HG03139 (cell line): Measurements from ENCODE around the gene SDC4.

Source experiments
- ATAC-seq: cut with Tn5 transposase; IDR thresholded peaks from one replicate; pipeline ENCODE4 v1.9.1; 2021; ENCODE audit not compliant: unreplicated experiment

SDC4 gene

GRCh38 chr20:45347936-45348778 is at the start of gene SDC4:
SDC4 (minus strand) TSS chr20:45348424; CDS start chr20:45348384, 40 bp downstream.
- ATAC-seq, result no peak

DNA sequence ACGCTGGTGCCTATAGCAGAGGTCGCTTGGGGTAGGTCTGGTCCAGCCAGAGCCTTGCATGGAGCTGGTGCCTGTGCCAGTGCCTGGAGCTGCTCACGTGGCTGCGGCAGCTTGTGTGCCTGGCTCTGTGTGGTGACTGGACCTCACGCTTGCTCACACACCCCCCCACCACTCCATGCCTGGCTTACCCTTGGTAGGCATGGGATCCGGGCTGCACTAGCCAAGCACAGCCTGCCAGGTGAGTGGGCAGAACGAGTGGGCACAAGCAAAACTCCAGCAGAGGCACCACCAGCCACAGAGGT is 46.8 kb upstream of the SDC4 start:
- no peak for ATAC-seq

- no peak for ATAC-seq
Observed at GRCh38 chr20:45394221-45395113, 46.2 kb upstream of the SDC4 start.

- ATAC-seq, result no peak
Observed at GRCh38 chr20:45392733-45393132, 44.5 kb upstream of the SDC4 start.

GRCh38 chr20:45391559-45391958 is 43.3 kb upstream of the SDC4 start:
- no peak for ATAC-seq

DNA sequence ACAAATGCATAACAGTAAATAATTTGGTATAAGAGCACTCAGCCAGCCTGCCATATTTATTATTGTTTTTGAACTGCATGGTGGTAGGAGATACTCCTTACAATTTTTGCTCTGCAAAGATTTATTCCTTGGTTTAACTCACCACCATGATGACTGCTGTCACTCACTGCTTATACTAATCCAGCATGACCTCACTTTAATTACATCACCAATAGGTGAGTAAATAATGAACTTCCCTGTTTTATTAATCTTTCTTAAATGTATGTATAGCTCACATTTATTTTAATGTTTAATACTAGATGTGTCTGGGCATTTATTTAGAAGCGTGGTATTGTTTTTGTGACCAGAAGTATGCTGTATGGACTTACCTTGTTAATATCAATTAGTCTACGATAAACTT is 42.7 kb upstream of the SDC4 start:
- ATAC-seq, result no peak

DNA sequence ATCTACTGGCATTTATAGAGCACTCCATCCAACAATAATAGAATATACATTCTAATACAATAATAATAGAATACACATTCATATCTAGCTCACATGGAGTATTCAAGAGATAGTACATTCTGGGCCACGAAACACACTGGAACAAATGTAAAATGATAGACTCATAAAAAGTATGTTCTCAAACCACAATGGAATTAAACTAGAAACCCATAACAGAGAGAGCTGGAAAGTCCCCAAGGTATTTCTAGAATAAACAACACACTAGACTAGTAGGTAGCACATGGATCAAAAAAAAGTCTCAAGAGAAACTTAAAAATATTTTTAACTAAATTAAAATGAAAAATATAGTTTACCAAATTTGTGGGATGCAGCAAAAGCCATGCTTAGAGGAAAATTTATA is 39.0 kb upstream of the SDC4 start:
- ATAC-seq, result no peak

DNA sequence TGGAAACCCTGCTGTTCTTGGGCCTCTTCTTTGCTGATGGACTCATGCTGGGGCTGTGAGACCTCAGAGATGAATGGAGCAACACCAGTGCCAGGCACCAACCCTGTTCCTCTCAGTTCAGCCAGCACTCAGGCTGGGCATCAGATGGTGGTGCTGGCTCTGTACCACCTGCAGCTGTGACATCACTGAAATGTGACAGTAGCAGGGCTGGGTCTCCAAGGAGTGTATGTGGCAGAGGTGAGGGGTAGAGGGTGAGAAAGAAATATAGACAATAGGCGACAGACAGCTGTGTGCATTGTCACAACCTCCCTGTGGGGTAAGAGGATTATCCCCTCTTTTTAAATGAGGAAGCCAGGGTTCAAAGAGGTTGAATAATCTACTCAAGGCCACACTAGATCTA is 30.0 kb upstream of the SDC4 start, which contains the start of gene TP53TG5:
TP53TG5 (minus strand) TSS at position 135 of the 400 bp plus-strand sequence; CDS start at position 46, 89 bp downstream.
- ATAC-seq, result no peak

- ATAC-seq, result no peak
Observed at GRCh38 chr20:45377269-45377668, 29.0 kb upstream of the SDC4 start.

DNA sequence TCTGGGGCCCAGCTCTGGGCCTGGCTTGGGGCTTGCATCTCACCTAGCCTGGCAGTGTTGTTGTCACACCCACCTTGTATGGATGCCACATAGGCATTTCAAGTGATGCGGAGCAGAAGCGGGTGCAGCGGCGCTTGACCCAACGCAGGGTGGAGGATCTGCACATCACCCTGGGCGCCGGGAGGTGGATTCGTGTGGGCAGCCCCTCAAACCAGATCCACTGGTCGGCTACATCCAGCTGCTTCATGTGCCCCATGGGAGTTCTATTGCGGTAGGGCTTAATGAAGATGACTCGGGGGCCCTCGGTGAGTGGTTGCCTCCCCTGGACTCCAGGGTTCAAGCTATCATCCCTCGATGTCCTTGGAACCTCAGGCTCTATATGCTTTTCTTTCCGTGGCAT is 26.7 kb upstream of the SDC4 start:
- ATAC-seq, result no peak

DNA sequence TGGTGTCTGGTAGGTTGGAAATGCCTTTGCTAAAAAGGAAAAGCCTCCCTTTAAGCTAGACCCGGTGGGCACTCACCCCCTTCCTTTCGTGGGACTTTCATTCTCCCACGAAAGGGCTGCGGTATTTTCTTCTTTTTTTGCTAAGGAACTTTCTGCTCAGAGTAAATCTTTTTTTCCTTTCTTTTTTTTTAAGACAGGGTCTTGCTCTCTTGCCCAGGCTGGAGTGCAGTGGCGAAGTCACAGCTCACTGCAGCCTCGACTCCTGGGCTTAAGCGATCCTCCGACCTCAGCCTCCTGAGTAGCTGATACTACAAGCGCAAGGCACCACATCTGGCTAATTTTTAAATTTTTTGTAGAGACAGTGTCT is 25.9 kb upstream of the SDC4 start:
- ATAC-seq, result no peak

- ATAC-seq, result peak; percentile 62
Observed at GRCh38 chr20:45373353-45374100, 25.3 kb upstream of the SDC4 start.

DNA sequence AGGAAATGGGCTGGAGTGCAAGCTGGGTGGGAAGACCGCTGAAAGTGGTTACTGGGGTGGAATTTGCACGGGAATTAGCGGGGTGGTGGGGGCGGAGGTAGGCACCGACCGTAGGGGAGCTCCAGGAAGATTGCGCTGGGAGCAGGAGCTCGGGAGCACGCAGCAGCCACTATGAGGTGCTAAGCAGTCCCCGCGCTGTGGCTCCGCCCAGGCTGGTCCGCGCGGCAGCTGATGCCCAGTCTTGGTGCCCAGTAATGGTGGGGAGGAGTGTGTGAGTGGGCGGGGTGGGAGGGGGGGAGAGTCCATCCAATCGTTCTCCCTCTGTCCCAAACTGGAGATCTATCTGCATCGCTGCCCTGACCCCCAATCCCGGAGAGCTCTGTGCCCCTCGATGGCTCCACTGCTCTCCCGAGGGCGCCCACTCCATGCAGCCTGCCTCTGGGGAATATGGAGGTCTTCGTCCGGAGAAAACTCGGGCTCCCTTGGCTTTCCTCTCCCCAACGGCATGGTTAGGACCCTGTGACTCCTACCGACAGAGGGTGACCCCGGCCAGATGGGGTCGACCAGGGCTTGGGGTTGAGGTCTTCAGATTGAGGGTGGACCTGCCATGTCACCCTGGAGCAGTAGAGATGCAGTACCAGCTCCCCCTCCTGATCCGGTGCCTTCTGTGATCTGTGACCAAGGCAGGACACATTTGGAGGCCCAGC is 24.6 kb upstream of the SDC4 start:
- ATAC-seq, result no peak

- no peak for ATAC-seq
Observed at GRCh38 chr20:45372241-45372640, 24.0 kb upstream of the SDC4 start.

- no peak for ATAC-seq
Observed at GRCh38 chr20:45370571-45371160, 22.4 kb upstream of the SDC4 start.

DNA sequence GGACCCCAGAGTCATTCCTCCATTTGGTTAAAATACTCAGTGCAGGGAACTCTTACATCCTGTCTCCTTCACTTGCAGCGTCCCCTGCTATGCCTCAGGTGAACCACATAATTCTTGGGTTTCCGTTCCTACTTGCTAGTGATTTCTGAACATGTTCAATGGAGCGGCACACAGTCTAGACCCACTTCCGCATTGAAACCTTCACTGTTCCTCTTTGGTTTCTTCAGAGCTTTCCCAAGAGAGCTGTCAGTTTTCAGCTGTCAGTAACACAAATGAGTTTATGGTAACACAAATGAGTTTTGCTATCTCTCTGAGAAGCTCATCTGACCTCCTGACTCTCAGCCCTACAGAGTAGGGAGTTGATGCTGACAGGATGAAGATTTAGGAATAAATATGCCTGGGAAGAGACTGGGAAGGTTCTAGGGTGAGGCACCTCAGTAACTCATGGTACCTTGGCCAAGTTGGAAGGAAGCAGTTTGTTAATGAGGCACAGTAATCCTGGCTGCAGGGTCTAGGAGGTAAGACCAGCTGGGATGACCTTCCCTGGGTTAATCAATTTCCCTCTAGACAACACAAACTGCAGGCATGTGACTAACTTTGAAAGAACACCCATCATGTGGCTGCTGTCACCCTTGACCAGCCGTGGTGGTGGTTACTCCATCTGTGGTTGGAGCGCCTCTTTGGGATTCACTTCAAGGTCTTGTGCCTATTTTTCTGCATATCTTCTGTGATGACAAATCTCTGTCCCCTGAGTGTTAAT is 20.2 kb upstream of the SDC4 start:
- peak; percentile 77 for ATAC-seq

GRCh38 chr20:45367126-45367525 is 18.9 kb upstream of the SDC4 start:
- no peak for ATAC-seq

DNA sequence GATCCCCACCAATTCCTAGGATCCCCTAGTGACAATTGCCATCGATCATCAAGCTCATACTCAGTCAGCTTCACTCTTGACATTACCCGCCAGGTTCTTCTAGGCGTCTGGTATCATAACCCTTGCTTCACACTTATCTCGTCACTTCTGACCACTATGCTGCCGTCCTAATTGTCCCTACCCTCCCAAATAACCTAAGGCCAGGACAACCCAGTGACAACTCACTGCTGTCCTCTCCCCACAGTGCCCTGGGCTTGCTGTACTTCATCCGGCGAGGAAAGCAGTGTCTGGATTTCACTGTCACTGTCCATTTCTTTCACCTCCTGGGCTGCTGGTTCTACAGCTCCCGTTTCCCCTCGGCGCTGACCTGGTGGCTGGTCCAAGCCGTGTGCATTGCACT is 18.4 kb upstream of the SDC4 start:
- no peak for ATAC-seq

DNA sequence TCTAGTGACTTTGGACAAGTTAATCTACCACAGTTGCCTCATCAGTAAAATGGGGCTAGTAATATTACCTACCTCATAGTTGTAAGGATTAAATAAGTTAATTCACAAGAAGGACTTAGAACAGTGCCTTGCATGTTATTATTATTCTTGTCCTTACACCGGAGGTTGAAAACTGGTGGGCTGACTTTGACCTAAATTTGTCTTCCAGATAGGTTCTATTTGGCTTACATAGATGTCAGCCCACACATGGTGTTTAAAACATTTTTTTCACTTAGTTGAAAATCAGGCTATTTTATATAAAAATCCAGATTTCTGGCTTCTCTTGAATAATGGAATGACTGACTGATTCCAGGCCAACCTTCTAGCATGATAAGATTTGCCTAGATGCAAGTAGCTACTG is 18.0 kb upstream of the SDC4 start:
- ATAC-seq, result no peak
